A673 (cell line): ENCODE results near the gene PRRT2. TPM values are rescaled to one million over a fixed set of nuclear protein-coding genes. Genes with fewer than 3 reads are reported as not detected.
"Not testable (repeated sequence)": the region's sequence is repeated elsewhere in the genome, so short reads cannot be mapped to it uniquely, and the experiment has no call there.

Experiments used
- BruUV-seq: library from RNA; stranded (reverse); fragments of 400-500 nt; replicated peaks from 2 replicates; lab custom pipeline; 2021; lab: Mats Ljungman, UMichigan
- CTCF ChIA-PET: fragments of 300-600 bp; sonication (Branson Sonifier 250); formaldehyde crosslinking; loops from one replicate; lab custom pipeline; 2022; ENCODE audit warnings: antibody characterized with exemption; lab: Charles Lee
- POLR2A ChIA-PET: fragments of 300-600 bp; sonication (Branson Sonifier 250); formaldehyde crosslinking; loops from one replicate; lab custom pipeline; 2022; ENCODE audit warnings: antibody characterized with exemption; ENCODE audit not compliant: low non-redundant PET; lab: Charles Lee
- DNase-seq: peaks from one replicate; pipeline ENCODE4 v3.0.0-alpha.2; 2015; ENCODE audit warnings: low spot score
- H3K27ac ChIP-seq: fragments of 200-600 bp; sonication (generic); 2 replicates; pipeline ENCODE4 v1.5.1; 2016; ENCODE audit warnings: mixed run types, low read depth, mild to moderate bottlenecking, mixed read lengths, antibody characterized with exemption, low read length; ENCODE audit not compliant: poor library complexity, severe bottlenecking
- H3K27me3 ChIP-seq: fragments of 200-600 bp; sonication (generic); replicated peaks from 2 replicates; pipeline ENCODE4 v1.6.1; 2017; ENCODE audit warnings: mixed run types, low read depth, mild to moderate bottlenecking, mixed read lengths, antibody characterized with exemption, low read length; ENCODE audit not compliant: insufficient read depth, poor library complexity
- H3K36me3 ChIP-seq: fragments of 200-600 bp; sonication (generic); 2 replicates; pipeline ENCODE4 v1.6.1; 2016; ENCODE audit warnings: mixed run types, mild to moderate bottlenecking, mixed read lengths, antibody characterized with exemption, low read length; ENCODE audit not compliant: insufficient read depth, poor library complexity, severe bottlenecking
- H3K4me1 ChIP-seq: fragments of 200-600 bp; sonication (generic); 2 replicates; pipeline ENCODE4 v1.6.1; 2017; ENCODE audit warnings: mixed run types, mild to moderate bottlenecking, mixed read lengths, antibody characterized with exemption, low read length; ENCODE audit not compliant: insufficient read depth, poor library complexity, severe bottlenecking
- H3K4me3 ChIP-seq: fragments of 200-600 bp; sonication (generic); 2 replicates; pipeline ENCODE4 v1.5.1; 2016; ENCODE audit warnings: low read depth, mixed run types, mild to moderate bottlenecking, mixed read lengths, low read length; ENCODE audit not compliant: poor library complexity, severe bottlenecking
- H3K9me3 ChIP-seq: fragments of 200-600 bp; sonication (generic); 2 replicates; pipeline ENCODE4 v1.6.1; 2016; ENCODE audit warnings: mixed run types, low read depth, mild to moderate bottlenecking, mixed read lengths, antibody characterized with exemption, low read length; ENCODE audit not compliant: poor library complexity, severe bottlenecking
- CTCF ChIP-seq: fragments of 300-800, 200-600 bp; sonication (generic); conservative IDR thresholded peaks from 2 replicates; pipeline ENCODE4 v1.5.1; 2017; ENCODE audit warnings: low read depth, mild to moderate bottlenecking, antibody characterized with exemption, low read length, moderate library complexity, mixed read lengths
- EZH2 ChIP-seq: fragments of 200-600 bp; sonication (generic); IDR thresholded peaks from 2 replicates; pipeline ENCODE4 v1.6.1; 2017; ENCODE audit warnings: borderline replicate concordance, low read depth, mild to moderate bottlenecking, mixed read lengths, antibody characterized with exemption, low read length; ENCODE audit not compliant: poor library complexity, severe bottlenecking
- intact Hi-C: fragments of 100-400 bp; cut with micrococcal nuclease; formaldehyde crosslinking; loops from one replicate; pipeline ENCODE4 v1.10.0; 2022; ENCODE audit not compliant: unreplicated experiment
- total RNA-seq: library from RNA; stranded (reverse); gene quantifications from 2 replicates; pipeline ENCODE4 v1.2.3, GENCODE V29; 2021

The PRRT2 gene
- total RNA-seq, 1 experiment from 2014 or later = 9.0 TPM

GRCh38 chr16:29770250-29770929 is 41.6 kb upstream of the PRRT2 start:
- Histone ChIP-seq H3K27ac (no peak overlapping the region), H3K9me3 (no peaks in the 10 kb centered on the region), H3K36me3 (no peaks in the 10 kb centered on the region), H3K27me3 (no peaks in the 10 kb centered on the region), H3K4me3 (no peak overlapping the region), H3K4me1 (no peaks in the 10 kb centered on the region)
- ChIA-PET POLR2A (no interaction called here), CTCF (interaction anchor here (1.0 kb wide), 1 partner anchor 413 kb away, joined by 3 read pairs; the partner anchor contains the start of gene CORO1A)
- no peak for DNase-seq
- no peak for TF ChIP-seq EZH2
- no peak for TF ChIP-seq CTCF
- BruUV-seq = no TSS peak
- intact Hi-C loops = no loop called here

GRCh38 chr16:29772330-29772729 is 39.7 kb upstream of the PRRT2 start:
- BruUV-seq, H3K9me3 ChIP-seq, CTCF ChIA-PET, POLR2A ChIA-PET, H3K27me3 ChIP-seq, H3K4me3 ChIP-seq, intact Hi-C loops, H3K4me1 ChIP-seq, H3K27ac ChIP-seq, H3K36me3 ChIP-seq, DNase-seq: not testable (repeated sequence)

GRCh38 chr16:29774730-29775129 is 37.3 kb upstream of the PRRT2 start:
- Histone ChIP-seq H3K4me3 (no peak overlapping the region), H3K4me1 (no peaks in the 10 kb centered on the region), H3K9me3 (no peaks in the 10 kb centered on the region), H3K27ac (no peak overlapping the region), H3K27me3 (no peaks in the 10 kb centered on the region), H3K36me3 (no peaks in the 10 kb centered on the region)
- ChIA-PET CTCF (no interaction called here), POLR2A (no interaction called here)
- intact Hi-C loops = no loop called here
- no peak for DNase-seq
- no TSS peak for BruUV-seq
- TF ChIP-seq CTCF = no peak
- TF ChIP-seq EZH2 = no peak

- CTCF ChIA-PET = no interaction called here
- Histone ChIP-seq H3K9me3 (no peaks in the 10 kb centered on the region), H3K4me1 (no peaks in the 10 kb centered on the region), H3K27ac (no peak overlapping the region), H3K4me3 (no peak overlapping the region), H3K36me3 (no peaks in the 10 kb centered on the region), H3K27me3 (no peaks in the 10 kb centered on the region)
- no TSS peak for BruUV-seq
- TF ChIP-seq CTCF = no peak
- no peak for TF ChIP-seq EZH2
- POLR2A ChIA-PET = no interaction called here
- intact Hi-C loops = no loop called here
- no peak for DNase-seq
These were observed 36.1 kb upstream of the PRRT2 start for GRCh38 chr16:29775742-29776408.
